Neural progenitor cell (in vitro differentiated cells): ENCODE results near the gene BICD2. TPM values are rescaled to one million over a fixed set of nuclear protein-coding genes. Genes with fewer than 3 reads are reported as not detected.

Source experiments
- DNase-seq: peaks from one replicate; pipeline ENCODE4 v3.0.0-alpha.2; 2016; ENCODE audit warnings: low spot score
- H2AFZ ChIP-seq: fragments of 200-600 bp; sonication (generic); replicated peaks from 2 replicates; pipeline ENCODE4 v1.6.1; 2016; ENCODE audit warnings: antibody characterized with exemption
- H3F3A ChIP-seq: fragments of 200-600 bp; sonication (generic); 2 replicates; pipeline ENCODE4 v1.6.1; 2016; ENCODE audit warnings: antibody characterized with exemption, low read depth
- H3K27ac ChIP-seq: fragments of 200-600 bp; sonication (generic); 2 replicates; pipeline ENCODE4 v1.5.1; 2016; ENCODE audit warnings: mild to moderate bottlenecking
- H3K27me3 ChIP-seq: fragments of 200-600 bp; sonication (generic); 2 replicates; pipeline ENCODE4 v1.6.1; 2016; ENCODE audit warnings: mild to moderate bottlenecking, moderate library complexity
- H3K36me3 ChIP-seq: fragments of 200-600 bp; sonication (generic); 2 replicates; pipeline ENCODE4 v1.5.1; 2016
- H3K4me1 ChIP-seq: fragments of 200-600 bp; sonication (generic); 2 replicates; pipeline ENCODE4 v1.6.1; 2016; ENCODE audit warnings: mixed run types
- H3K4me2 ChIP-seq: fragments of 200-600 bp; sonication (generic); 2 replicates; pipeline ENCODE4 v1.6.1; 2016
- H3K4me3 ChIP-seq: fragments of 200-600 bp; sonication (generic); 2 replicates; pipeline ENCODE4 v1.5.1; 2016
- H3K79me2 ChIP-seq: fragments of 200-600 bp; sonication (generic); 2 replicates; pipeline ENCODE4 v1.6.1; 2016; ENCODE audit warnings: low read depth
- H3K9ac ChIP-seq: fragments of 200-600 bp; sonication (generic); 2 replicates; pipeline ENCODE4 v1.6.1; 2016
- H3K9me3 ChIP-seq: fragments of 200-600 bp; sonication (generic); 2 replicates; pipeline ENCODE4 v1.5.1; 2016; ENCODE audit warnings: low read depth
- H4K20me1 ChIP-seq: fragments of 200-600 bp; sonication (generic); 2 replicates; pipeline ENCODE4 v1.6.1; 2016; ENCODE audit warnings: low read depth
- H3K27ac Mint-ChIP-seq: 3 replicates; pipeline ENCODE4 v1.8.0; 2021; ENCODE audit warnings: mixed read lengths
- H3K27me3 Mint-ChIP-seq: 2 replicates; pipeline ENCODE4 v1.8.0; 2022; ENCODE audit warnings: low read depth, mild to moderate bottlenecking, inconsistent platforms, moderate library complexity, mixed read lengths; ENCODE audit not compliant: insufficient read depth
- H3K36me3 Mint-ChIP-seq: 3 replicates; pipeline ENCODE4 v1.8.0; 2021; ENCODE audit warnings: mixed read lengths
- H3K4me1 Mint-ChIP-seq: 3 replicates; pipeline ENCODE4 v1.8.0; 2021; ENCODE audit warnings: mixed read lengths
- H3K4me3 Mint-ChIP-seq: 3 replicates; pipeline ENCODE4 v1.8.0; 2021; ENCODE audit warnings: mild to moderate bottlenecking, moderate library complexity, mixed read lengths
- H3K9me3 Mint-ChIP-seq: 3 replicates; pipeline ENCODE4 v1.8.0; 2020; ENCODE audit warnings: mixed read lengths
- CTCF ChIP-seq: fragments of 200-600 bp; sonication (generic); IDR thresholded peaks from 2 replicates; pipeline ENCODE4 v1.5.1; 2017; ENCODE audit warnings: antibody characterized with exemption, mild to moderate bottlenecking
- EZH2 ChIP-seq: fragments of 200-600 bp; sonication (generic); IDR thresholded peaks from 2 replicates; pipeline ENCODE4 v1.6.1; 2017; ENCODE audit warnings: antibody characterized with exemption, mild to moderate bottlenecking, moderate library complexity
- EZH2phosphoT487 ChIP-seq: fragments of 200-600 bp; sonication (generic); IDR thresholded peaks from 2 replicates; pipeline ENCODE4 v1.6.1; 2017; ENCODE audit warnings: antibody characterized with exemption
- total RNA-seq: library from RNA; depleted of rRNA; stranded (reverse); fragments of >200 nt; gene quantifications from 2 replicates; pipeline ENCODE4 v1.2.3, GENCODE V29; 2015; ENCODE audit warnings: low replicate concordance

The BICD2 gene
- total RNA-seq, 1 donor from 2014 or later, result 15.1 TPM

GRCh38 chr9:92739346-92739970, 25.2 kb downstream of the BICD2 start:
- Histone ChIP-seq H2AFZ (no peak overlapping the region), H3F3A (no peaks in the 10 kb centered on the region), H3K79me2 (peaks cover 92% of the 10 kb centered on the region), H3K27ac (no peak overlapping the region), H3K9ac (no peak overlapping the region), H3K27me3 (no peaks in the 10 kb centered on the region), H3K4me2 (no peak overlapping the region), H4K20me1 (peaks cover 38% of the 10 kb centered on the region), H3K4me1 (peaks cover 11% of the 10 kb centered on the region), H3K4me3 (no peak overlapping the region), H3K9me3 (no peaks in the 10 kb centered on the region), H3K36me3 (no peaks in the 10 kb centered on the region)
- Mint-ChIP-seq H3K4me3 (no peak overlapping the region), H3K27me3 (no peaks in the 10 kb centered on the region), H3K36me3 (no peaks in the 10 kb centered on the region), H3K4me1 (no peaks in the 10 kb centered on the region), H3K27ac (no peak overlapping the region), H3K9me3 (no peaks in the 10 kb centered on the region)
- TF ChIP-seq CTCF (no peak), EZH2 (no peak)
- DNase-seq, result no peak

GRCh38 chr9:92738661-92739081, 26.0 kb downstream of the BICD2 start:
- no peak for DNase-seq
- Mint-ChIP-seq H3K4me3 (no peak overlapping the region), H3K27me3 (no peaks in the 10 kb centered on the region), H3K36me3 (no peaks in the 10 kb centered on the region), H3K27ac (no peak overlapping the region), H3K9me3 (no peaks in the 10 kb centered on the region), H3K4me1 (no peaks in the 10 kb centered on the region)
- H3K9ac ChIP-seq, result no peak overlapping the region
- peaks cover 89% of the 10 kb centered on the region for H3K79me2 ChIP-seq
- no peaks in the 10 kb centered on the region for H3K27me3 ChIP-seq
- H4K20me1 ChIP-seq, result peaks cover 38% of the 10 kb centered on the region
- H3K4me2 ChIP-seq, result no peak overlapping the region
- H2AFZ ChIP-seq, result no peak overlapping the region
- H3K4me3 ChIP-seq, result no peak overlapping the region
- H3K9me3 ChIP-seq, result no peaks in the 10 kb centered on the region
- no peaks in the 10 kb centered on the region for H3K36me3 ChIP-seq
- H3K27ac ChIP-seq, result no peak overlapping the region
- TF ChIP-seq EZH2phosphoT487, result no peak
- no peak for TF ChIP-seq CTCF
- TF ChIP-seq EZH2, result no peak
- no peaks in the 10 kb centered on the region for H3F3A ChIP-seq
- peaks cover 11% of the 10 kb centered on the region for H3K4me1 ChIP-seq

- no peaks in the 10 kb centered on the region for H3F3A ChIP-seq
- H3K9me3 Mint-ChIP-seq, result no peaks in the 10 kb centered on the region
- no peak overlapping the region for H3K4me2 ChIP-seq
- H3K36me3 ChIP-seq, result no peaks in the 10 kb centered on the region
- peaks cover 38% of the 10 kb centered on the region for H4K20me1 ChIP-seq
- no peaks in the 10 kb centered on the region for H3K4me1 Mint-ChIP-seq
- H3K4me1 ChIP-seq, result peaks cover 11% of the 10 kb centered on the region
- H3K27me3 Mint-ChIP-seq, result no peaks in the 10 kb centered on the region
- no peaks in the 10 kb centered on the region for H3K9me3 ChIP-seq
- H3K9ac ChIP-seq, result no peak overlapping the region
- H3K4me3 ChIP-seq, result no peak overlapping the region
- H3K4me3 Mint-ChIP-seq, result no peak overlapping the region
- H2AFZ ChIP-seq, result no peak overlapping the region
- H3K36me3 Mint-ChIP-seq, result peaks cover 3% of the 10 kb centered on the region
- no peak for DNase-seq
- H3K27ac Mint-ChIP-seq, result no peak overlapping the region
- peaks cover 89% of the 10 kb centered on the region for H3K79me2 ChIP-seq
- no peak overlapping the region for H3K27ac ChIP-seq
- TF ChIP-seq CTCF, result no peak
- no peak for TF ChIP-seq EZH2phosphoT487
- no peak for TF ChIP-seq EZH2
- no peaks in the 10 kb centered on the region for H3K27me3 ChIP-seq
Measured at GRCh38 chr9:92737611-92738299, 26.9 kb downstream of the BICD2 start.
